Measurements from ENCODE around the gene OTOP3.

GRCh38 chr17:74954665-74955421, 19.1 kb downstream of the OTOP3 start:
- TF ChIP-seq CTCF (conservative IDR thresholded peaks at IDR 0.05 in 1 of 2, IDR thresholded peaks at IDR 0.05 in 1 of 2; ENCODE audit: low read depth in 1 of 2, low read length in 2 of 2), result no peak
- TF ChIP-seq EZH2 (IDR thresholded peaks at IDR 0.05; ENCODE audit: low read length, missing control alignments), result no peak
